Measurements from ENCODE around the gene SPSB4.

Gene SPSB4

GRCh38 chr3:141167681-141168080, 116.5 kb downstream of the SPSB4 start:
- no peak for DNase-seq

- DNase-seq = no peak
Measured at GRCh38 chr3:141170678-141171295, 119.6 kb downstream of the SPSB4 start.

- no peak for DNase-seq
Measured at GRCh38 chr3:141174674-141175073, 123.5 kb downstream of the SPSB4 start.

DNA sequence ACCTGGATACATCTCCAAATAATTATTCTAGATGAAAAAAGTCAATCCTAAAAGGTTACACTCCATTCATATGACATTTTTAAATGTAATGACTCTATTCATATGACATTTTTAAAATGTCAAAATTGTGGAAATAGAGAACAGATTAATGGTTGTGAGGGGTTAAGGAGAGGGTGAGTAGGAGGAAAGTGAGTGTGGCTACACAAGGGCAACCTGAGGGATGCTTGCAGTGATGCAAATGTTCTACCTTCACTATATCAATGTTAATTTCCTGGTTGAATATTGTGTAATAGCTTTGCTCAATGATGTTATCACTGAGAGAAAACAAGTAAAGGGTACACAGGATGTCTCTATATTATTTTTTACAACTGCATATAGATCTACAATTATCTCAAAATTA, 125.6 kb downstream of the SPSB4 start:
- DNase-seq = no peak

GRCh38 chr3:141178026-141178425, 126.9 kb downstream of the SPSB4 start:
- DNase-seq = no peak

- no peak for DNase-seq
Measured at GRCh38 chr3:141178551-141178950, 127.4 kb downstream of the SPSB4 start.

DNA sequence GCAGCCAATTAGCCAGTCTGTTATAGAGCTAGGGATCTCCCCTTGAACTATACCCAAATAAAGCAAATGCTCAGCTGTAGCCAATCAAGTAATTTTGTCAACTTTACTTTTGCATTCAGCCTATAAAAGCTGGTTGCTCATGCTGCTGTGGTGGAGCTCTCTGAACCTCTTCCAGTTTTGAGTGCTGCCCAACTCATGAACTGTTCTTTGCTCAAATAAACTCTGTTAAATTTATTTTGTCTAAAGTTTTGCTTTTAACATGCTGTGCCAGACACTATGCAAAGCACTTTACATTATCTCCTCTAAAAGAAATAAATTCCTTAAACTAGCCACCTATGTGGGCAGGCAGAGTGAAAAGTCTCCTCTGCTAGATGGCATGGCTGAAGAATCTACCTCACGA, 128.8 kb downstream of the SPSB4 start:
- no peak for DNase-seq

DNA sequence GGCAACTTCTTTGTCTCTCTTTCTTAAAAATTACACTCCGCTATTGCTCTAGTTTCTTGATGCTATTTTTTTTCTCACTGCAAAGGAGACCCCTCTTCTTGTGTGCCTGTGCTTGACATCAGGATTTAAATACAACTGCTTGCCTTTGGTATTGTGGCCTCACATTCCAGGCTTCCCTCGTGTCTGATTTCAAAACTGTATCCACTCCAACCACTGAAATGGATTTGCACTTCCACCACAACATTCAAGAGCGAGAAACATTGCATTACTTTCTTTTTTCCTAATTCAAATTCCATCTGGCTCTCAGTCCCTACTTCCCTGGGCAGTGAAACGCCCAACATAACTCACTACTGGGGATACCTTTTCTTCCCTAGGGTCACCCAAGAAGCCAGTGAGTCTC, 130.0 kb downstream of the SPSB4 start:
- no peak for DNase-seq

DNA sequence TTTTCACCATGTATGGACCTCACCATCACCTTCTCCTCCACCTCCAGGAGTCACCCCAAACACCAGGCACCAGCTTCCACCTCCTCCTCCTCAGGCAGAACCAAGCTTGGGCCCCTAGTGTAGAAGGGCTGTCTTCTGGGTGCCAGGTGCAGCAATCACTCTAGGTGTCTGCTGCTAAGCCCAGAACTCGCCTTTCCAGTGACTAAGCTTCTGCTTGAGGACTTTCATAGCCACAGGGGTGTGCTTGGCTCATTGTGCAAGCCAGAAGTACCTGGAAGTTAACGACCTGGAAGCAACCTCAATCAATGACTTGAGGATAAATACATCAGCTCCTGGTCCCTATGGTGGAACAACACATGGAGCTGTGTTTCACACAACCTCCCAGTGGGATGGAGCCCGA, 130.7 kb downstream of the SPSB4 start:
- no peak for DNase-seq

DNA sequence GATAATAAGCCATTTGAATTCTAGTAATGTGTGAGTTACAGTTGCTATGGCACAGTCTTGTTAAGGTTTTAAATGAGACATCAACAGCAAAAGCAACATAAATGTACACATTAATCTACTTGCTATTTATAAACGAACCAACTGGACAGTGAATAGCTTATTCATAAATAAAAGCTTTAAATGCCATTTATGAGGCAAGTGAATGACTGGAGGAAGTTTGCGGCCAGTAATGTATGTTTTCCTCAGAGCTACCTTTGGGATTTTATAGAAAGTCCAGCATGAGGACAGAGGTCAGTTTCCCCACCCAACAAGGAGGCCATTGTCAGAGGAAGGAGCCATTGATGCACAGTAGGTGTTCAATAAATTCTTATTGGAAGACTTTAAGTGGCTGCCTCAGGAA, 132.5 kb downstream of the SPSB4 start:
- DNase-seq = no peak

DNA sequence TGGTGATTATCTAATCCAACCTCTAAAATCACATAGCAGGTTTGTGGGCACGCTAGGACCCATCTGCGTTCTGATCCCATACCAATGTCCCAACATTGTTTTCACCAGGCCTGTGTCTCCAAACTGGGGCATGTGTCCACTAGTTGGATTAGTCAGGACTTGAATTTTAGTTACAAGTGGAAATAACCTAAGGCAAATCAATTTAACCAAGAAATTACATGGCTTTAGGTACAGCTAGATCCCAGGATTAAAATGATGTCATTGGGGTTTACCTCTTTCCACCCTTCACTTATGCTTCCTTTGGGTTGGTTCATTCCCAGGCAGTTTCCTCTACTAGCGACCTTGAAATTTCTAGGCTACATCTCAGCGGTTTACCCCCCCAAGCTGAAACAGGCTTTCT, 133.3 kb downstream of the SPSB4 start:
- DNase-seq = no peak

DNA sequence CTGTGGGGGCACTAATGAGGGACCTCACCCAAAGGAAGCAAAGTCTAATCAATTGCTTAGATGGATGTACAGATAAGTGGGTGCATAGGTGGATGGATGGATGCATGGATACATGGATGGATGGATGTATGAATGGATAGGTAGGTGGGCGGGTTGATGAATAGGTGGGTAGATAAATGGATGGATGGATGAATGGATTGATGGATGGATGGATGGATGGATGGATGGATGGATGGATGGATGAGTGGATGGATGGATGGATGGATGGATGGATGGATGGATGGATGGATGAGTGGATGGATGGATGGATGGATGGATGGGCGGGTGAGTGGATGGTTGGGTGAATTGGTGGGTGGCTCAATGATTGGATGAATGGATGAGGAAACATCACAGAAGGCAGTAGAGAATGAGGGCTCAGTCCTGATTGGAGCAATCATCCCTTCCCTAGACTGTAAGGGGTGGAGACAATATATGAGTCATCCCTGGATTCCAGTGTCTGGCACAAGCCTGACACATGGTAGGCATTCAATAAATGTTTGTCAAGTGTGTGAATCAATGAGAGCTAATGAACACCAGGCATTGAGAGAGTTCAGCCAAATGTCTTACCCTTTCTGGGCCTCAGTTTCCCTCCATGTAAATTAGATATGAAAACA, 140.1 kb downstream of the SPSB4 start:
- no peak for DNase-seq

- peak; percentile 97 for DNase-seq
Measured at GRCh38 chr3:141192345-141192744, 141.2 kb downstream of the SPSB4 start.

DNA sequence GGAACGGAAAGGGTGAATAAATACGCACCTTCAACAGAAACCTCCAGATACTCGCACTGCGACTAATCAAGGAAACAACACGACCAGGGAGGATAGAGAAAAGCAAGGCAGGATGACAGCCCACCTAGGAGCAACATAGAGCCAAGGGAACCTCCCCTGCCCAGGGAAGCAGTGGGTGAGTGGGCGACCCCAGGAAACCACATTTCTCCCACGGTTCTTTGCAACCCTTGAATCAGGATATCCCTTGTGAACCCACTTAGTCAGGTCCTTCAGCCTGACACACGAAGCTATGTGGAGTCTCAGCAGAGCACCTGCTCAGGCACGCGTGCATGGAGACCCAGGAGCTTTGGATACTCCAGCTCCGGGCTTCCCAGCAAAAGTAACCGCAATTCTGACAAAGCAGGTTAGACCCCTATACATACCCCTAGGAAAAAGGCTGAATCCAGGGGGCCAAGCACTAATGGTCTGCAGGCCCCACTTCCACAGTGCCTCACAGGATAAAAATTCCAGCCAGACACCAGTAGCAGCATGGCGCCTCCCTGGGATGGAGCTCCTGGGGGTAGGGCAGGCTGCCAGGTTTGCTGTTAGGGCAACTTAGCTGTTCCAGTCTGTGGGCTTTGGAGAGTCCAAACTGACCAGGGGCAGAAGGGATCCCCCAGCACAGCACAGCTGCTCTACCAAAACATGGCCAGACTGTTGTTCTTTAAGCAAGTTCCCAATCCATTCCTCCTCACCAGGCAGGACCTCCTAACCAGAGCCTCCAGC, 142.1 kb downstream of the SPSB4 start:
- DNase-seq = no peak
